A549 (cell line): ENCODE data around the gene DCP2.

ENCODE experiments used
- CEBPB ChIP-seq, 2 experiments: fragments of >200 bp in 1 of 2; sonication (Bioruptor Twin) in 1 of 2; formaldehyde crosslinking in 1 of 2; IDR thresholded peaks; 2 replicates each; pipeline ENCODE4 v1.6.1; 2012 to 2016
- CTCF ChIP-seq: fragments of >200 bp; sonication (Bioruptor Twin); formaldehyde crosslinking; IDR thresholded peaks from 3 replicates; pipeline ENCODE4 v1.5.1; 2016
- ELK1 ChIP-seq: fragments of 150-350 bp; IDR thresholded peaks from 2 replicates; pipeline ENCODE4 v1.6.1; 2014; ENCODE audit warnings: low read depth, mild to moderate bottlenecking, low read length
- EP300 ChIP-seq, 2 experiments: fragments of >200 bp; sonication (Bioruptor Twin); formaldehyde crosslinking; IDR thresholded peaks; 2 replicates in 1 of 2; 3 replicates in 1 of 2; pipeline ENCODE4 v1.6.1; 2016 to 2017
- POLR2A ChIP-seq: IDR thresholded peaks from 2 replicates; pipeline ENCODE4 v1.6.1; 2012; ENCODE audit warnings: mild to moderate bottlenecking, low read length
- RAD21 ChIP-seq, 2 experiments: fragments of >200 bp in 1 of 2; sonication (Bioruptor Twin) in 1 of 2; formaldehyde crosslinking in 1 of 2; IDR thresholded peaks in 1 of 2; conservative IDR thresholded peaks in 1 of 2; 2 replicates in 1 of 2; 3 replicates in 1 of 2; pipeline ENCODE4 v1.6.1; 2012 to 2018; ENCODE audit warnings: inconsistent platforms in 1 of 2
- RNF2 ChIP-seq: fragments of 200-600 bp; sonication (generic); IDR thresholded peaks from 2 replicates; pipeline ENCODE4 v1.6.1; 2016; ENCODE audit warnings: low read depth, mild to moderate bottlenecking, antibody characterized with exemption, moderate library complexity, borderline replicate concordance

GRCh38 chr5:112973036-112973435, 3.6 kb upstream of the DCP2 start:
- TF ChIP-seq CTCF: no peak
- no peak for TF ChIP-seq RNF2
- TF ChIP-seq CEBPB (IDR thresholded peaks at IDR 0.05): no peak
- TF ChIP-seq RAD21 (conservative IDR thresholded peaks at IDR 0.05 in 1 of 2, IDR thresholded peaks at IDR 0.05 in 1 of 2): no peak
- no peak for TF ChIP-seq EP300 (IDR thresholded peaks at IDR 0.05)
- TF ChIP-seq ELK1: no peak
- TF ChIP-seq POLR2A: no peak
